ENCODE data around the gene RXYLT1.
"Not testable (repeated sequence)": the region's sequence is repeated elsewhere in the genome, so short reads cannot be mapped to it uniquely, and the experiment has no call there.

The RXYLT1 gene, protein sequence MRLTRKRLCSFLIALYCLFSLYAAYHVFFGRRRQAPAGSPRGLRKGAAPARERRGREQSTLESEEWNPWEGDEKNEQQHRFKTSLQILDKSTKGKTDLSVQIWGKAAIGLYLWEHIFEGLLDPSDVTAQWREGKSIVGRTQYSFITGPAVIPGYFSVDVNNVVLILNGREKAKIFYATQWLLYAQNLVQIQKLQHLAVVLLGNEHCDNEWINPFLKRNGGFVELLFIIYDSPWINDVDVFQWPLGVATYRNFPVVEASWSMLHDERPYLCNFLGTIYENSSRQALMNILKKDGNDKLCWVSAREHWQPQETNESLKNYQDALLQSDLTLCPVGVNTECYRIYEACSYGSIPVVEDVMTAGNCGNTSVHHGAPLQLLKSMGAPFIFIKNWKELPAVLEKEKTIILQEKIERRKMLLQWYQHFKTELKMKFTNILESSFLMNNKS

DNA sequence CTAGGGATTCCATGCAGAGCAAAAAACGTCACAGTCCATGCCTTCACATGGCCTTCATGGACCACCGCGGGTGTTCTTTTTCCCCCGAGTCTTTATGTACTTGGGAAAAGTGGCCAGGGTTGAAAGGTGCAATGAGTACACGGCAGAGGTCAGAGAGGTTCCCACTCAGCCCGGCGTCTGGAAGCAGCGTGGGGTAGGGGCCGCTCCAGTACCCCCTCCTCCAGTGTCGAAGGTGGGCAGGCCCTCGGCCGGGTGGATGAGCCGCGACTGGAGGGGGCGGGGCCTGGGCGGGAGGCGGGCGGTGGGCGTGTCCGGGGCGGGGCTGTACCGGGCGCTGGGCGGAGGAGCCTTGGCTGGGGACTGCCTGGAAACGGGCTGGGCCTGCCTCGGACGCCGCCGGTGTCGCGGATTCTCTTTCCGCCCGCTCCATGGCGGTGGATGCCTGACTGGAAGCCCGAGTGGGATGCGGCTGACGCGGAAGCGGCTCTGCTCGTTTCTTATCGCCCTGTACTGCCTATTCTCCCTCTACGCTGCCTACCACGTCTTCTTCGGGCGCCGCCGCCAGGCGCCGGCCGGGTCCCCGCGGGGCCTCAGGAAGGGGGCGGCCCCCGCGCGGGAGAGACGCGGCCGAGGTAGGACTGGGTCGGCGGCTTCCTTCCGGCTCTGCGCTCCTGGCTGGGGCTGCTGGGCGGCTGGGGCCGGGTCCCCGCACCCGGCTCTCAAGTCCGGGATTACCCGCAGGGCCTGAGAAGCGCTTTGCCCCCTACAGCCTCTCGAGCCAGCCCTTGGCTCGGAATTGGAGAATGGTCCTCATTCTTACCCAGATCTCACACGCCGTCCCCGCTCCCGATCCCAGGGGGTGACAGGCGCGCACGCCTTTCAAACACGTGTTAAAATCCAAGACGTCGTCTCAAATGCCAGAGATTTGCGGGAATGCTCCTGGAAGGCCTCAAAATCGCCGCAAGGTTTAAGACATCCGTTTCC lies at the start of gene RXYLT1:
Gene RXYLT1, plus strand, starts transcription at position 412 of the 984 bp plus-strand sequence. Its CDS starts 52 bp downstream, at position 464.
- DNase-seq (ENCODE audit: low read depth): peak; percentile 77
- peak within 1 kb of the TSS; percentile 67 for H3K4me3 ChIP-seq (replicated peaks; ENCODE audit: low read depth, low read length)
- TF ChIP-seq, protein P1, sequence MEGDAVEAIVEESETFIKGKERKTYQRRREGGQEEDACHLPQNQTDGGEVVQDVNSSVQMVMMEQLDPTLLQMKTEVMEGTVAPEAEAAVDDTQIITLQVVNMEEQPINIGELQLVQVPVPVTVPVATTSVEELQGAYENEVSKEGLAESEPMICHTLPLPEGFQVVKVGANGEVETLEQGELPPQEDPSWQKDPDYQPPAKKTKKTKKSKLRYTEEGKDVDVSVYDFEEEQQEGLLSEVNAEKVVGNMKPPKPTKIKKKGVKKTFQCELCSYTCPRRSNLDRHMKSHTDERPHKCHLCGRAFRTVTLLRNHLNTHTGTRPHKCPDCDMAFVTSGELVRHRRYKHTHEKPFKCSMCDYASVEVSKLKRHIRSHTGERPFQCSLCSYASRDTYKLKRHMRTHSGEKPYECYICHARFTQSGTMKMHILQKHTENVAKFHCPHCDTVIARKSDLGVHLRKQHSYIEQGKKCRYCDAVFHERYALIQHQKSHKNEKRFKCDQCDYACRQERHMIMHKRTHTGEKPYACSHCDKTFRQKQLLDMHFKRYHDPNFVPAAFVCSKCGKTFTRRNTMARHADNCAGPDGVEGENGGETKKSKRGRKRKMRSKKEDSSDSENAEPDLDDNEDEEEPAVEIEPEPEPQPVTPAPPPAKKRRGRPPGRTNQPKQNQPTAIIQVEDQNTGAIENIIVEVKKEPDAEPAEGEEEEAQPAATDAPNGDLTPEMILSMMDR (IDR thresholded peaks at IDR 0.05; ENCODE audit: low read length, missing control alignments): no peak

DNA sequence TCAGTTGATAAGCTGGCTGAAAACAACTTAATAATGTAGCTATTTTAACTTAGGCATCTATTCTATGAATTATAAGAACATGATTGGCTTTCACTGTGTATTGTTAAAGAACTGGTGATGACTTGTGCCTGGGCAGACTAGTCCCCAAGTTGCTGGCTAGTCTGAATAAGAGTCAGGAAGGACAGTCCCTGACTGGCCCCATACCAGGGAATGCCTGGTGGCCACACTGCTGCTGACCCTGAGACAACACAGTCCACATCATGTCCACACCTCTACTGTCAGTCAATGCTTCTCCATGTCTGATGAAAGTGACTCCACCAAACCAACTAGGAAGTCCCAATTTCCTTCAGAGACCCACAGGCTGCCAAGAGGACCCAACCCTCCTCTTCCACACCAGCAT lies 46.9 kb upstream of the RXYLT1 start:
- not testable (repeated sequence) for DNase-seq (ENCODE audit: low read depth); H3K4me3 ChIP-seq (replicated peaks; ENCODE audit: low read depth, low read length)

DNA sequence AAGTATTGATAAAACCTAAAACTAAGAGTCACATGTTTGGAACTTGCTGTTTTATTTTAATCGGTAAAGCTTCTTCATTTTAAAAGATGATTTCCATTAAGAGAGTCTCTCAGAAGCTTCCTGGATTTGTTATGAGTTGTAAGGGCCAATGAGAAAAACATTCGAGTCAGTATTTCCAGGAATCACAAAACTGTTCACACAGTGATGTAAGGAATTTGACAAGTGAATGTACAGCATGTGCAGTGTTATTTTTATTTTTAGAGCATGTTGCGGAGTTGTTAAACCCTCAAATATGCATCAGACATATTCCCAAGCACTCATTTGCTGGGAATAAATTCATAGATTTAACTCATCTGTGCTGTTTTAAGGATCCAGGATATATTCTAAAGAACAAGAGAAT lies 46.1 kb upstream of the RXYLT1 start:
- not testable (repeated sequence) for DNase-seq (ENCODE audit: low read depth); H3K4me3 ChIP-seq (replicated peaks; ENCODE audit: low read depth, low read length)

DNA sequence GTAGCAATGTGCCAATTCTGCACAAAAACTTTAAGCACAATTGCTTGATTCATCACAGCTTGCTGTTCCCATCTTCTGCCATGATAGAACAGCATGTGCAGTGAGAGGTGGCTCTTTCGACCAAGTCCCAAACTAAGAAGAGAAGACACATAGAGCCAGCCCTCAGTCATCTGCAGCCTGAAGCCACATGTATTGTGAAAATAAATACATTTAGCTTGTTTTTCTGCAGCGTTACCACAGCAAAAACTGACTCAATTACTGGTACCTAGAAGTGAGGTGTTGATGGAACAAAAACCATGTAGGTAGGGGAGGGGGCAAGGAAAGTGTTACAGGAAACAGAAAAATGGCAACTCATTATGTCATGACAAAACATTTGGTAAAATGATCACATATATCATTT lies 39.2 kb upstream of the RXYLT1 start:
- H3K4me3 ChIP-seq (replicated peaks; ENCODE audit: low read depth, low read length): not testable (repeated sequence)

DNA sequence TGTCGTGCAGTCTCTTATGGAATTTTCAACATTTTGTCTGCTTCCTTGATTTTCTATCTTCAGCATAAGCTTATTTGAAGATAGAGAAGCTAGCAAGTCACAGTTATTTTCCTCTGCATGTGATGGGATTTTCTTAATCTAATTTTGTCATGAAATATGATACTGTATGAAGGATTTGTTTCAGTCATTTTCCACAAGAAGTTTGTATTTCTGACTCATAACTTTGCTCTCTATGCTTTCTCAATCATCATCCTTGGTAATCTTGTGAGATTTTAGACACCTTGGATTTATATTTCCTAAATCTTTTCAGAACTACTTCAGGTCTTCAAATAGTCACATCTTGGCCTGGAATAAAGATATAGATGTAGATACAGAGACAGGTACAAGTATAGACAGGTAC lies 38.3 kb upstream of the RXYLT1 start:
- H3K4me3 ChIP-seq (replicated peaks; ENCODE audit: low read depth, low read length): not testable (repeated sequence)

More for the DNA sequence above, 39.2 kb upstream of the RXYLT1 start:
- DNase-seq (ENCODE audit: low read depth): not testable (repeated sequence)

DNA sequence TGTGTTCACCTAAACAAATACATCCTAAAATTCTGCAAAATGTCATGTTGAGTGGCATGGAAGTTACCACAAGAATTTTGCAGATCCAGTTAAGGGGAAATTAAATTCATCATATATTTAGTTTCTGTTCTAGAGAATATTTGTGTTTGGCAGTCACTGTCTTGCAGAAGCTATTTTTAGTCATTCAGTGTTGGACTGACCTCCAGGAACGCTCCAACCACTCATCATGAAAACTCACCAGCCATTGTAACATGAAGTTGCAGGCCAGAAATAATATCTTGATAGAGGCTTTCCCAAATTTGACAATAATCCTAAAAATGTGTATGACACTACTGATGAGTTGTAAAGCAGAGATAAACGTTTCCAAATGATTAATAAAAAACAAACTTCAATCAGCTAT lies 35.6 kb upstream of the RXYLT1 start:
- not testable (repeated sequence) for DNase-seq (ENCODE audit: low read depth)

More for the DNA sequence above, 38.3 kb upstream of the RXYLT1 start:
- DNase-seq (ENCODE audit: low read depth): not testable (repeated sequence)

DNA sequence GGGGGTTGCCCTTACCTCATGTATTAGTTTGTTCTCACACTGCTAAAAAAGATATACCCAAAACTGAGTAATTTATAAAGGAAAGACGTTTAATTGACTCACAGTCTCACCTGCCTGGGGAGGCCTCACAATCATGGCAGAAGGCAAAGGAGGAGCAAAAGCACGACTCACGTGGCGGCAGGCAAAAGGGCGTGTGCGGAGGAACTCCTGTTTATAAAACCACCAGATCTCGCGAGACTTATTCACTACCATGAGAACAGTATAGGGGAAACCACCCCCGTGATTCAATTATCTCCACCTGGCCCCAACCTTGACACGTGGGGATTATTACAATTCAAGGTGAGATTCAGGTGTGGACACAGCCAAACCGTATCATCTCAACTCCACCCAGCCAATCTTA lies 33.2 kb upstream of the RXYLT1 start:
- H3K4me3 ChIP-seq (replicated peaks; ENCODE audit: low read depth, low read length); DNase-seq (ENCODE audit: low read depth): not testable (repeated sequence)

More for the DNA sequence above, 35.6 kb upstream of the RXYLT1 start:
- H3K4me3 ChIP-seq (replicated peaks; ENCODE audit: low read depth, low read length): not testable (repeated sequence)

DNA sequence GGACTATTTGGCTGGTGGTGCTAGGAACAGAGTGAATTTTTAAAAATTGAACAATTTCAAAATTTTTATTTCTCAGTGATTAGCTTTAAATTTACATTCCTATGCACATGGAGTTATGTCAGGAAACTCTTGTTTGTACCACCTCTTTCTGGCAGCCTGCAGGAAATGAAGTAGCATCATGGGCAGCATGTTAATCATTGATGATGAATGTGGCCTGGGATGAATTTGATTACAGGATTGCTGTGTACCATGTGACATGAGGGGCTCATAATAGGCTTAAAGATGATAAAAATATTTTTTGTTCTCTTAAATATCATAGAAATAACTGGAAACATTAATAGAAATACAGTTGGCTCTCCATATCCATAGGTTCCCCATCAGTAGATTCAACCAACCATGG lies 32.6 kb upstream of the RXYLT1 start:
- DNase-seq (ENCODE audit: low read depth); H3K4me3 ChIP-seq (replicated peaks; ENCODE audit: low read depth, low read length): not testable (repeated sequence)

DNA sequence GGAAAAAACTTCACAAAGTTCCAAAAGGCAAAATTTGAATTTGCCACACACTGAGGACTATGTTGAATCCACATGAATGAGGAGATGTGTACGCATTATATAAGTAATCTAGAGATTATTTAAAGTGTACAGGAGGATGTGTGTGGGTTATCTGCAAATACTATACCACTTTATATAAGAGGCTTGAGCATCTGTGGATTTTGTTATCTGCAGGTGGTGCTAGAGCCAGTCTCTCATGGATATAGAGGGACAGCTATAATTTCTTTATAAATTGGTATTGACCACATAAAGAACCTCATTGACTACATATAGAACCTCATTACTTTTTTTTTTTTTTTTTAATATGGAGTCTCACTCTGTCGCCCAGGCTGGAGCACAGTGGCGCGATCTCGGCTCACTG lies 32.2 kb upstream of the RXYLT1 start:
- TF ChIP-seq, protein P1 (IDR thresholded peaks at IDR 0.05; ENCODE audit: low read length, missing control alignments): no peak
- H3K4me3 ChIP-seq (replicated peaks; ENCODE audit: low read depth, low read length): no peak overlapping the region
- no peak for DNase-seq (ENCODE audit: low read depth)

DNA sequence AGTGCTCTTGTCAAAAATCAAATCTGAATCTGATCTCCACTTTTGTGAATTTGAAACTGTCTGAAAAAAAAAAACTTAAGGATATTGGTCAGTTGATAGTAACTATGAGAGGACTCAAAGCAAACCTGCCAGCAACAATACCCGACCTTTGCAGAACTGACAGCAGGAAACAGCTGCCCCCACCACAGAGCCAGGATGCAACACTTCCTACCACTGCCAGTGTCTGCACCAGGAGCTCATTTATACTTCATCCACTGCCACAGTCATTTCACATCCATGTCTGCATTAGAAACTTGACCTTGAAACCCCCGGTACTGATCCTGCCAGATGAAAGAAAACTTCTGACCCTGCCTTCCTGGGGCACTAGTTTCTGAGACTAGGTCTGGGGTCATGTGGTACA lies 27.4 kb upstream of the RXYLT1 start:
- DNase-seq (ENCODE audit: low read depth): no peak
- H3K4me3 ChIP-seq (replicated peaks; ENCODE audit: low read depth, low read length): no peak overlapping the region
- TF ChIP-seq, protein P1 (IDR thresholded peaks at IDR 0.05; ENCODE audit: low read length, missing control alignments): no peak
